Skeletal muscle satellite cell (primary cell): ENCODE data around the gene GATAD2B.
"Not testable (repeated sequence)": the region's sequence is repeated elsewhere in the genome, so short reads cannot be mapped to it uniquely, and the experiment has no call there.

Experiments used
- H3K27me3 ChIP-seq: 2 replicates; pipeline ENCODE4 v1.7.0; 2013; ENCODE audit warnings: low read length; ENCODE audit not compliant: control insufficient read depth, insufficient read depth
- H3K36me3 ChIP-seq: 2 replicates; pipeline ENCODE4 v1.7.0; 2013; ENCODE audit warnings: mild to moderate bottlenecking, control low read depth, low read length; ENCODE audit not compliant: insufficient read depth
- H3K4me1 ChIP-seq: 2 replicates; pipeline ENCODE4 v1.7.0; 2013; ENCODE audit warnings: low read length; ENCODE audit not compliant: control insufficient read depth, insufficient read depth
- H3K4me2 ChIP-seq: 2 replicates; pipeline ENCODE4 v1.7.0; 2013; ENCODE audit warnings: mild to moderate bottlenecking, low read length
- H3K4me3 ChIP-seq: 2 replicates; pipeline ENCODE4 v1.7.0; 2013; ENCODE audit warnings: low read length
- H3K9ac ChIP-seq: 2 replicates; pipeline ENCODE4 v1.7.0; 2013; ENCODE audit warnings: mild to moderate bottlenecking, low read depth, low read length, moderate library complexity
- H3K9me3 ChIP-seq: replicated peaks from 2 replicates; pipeline ENCODE4 v1.7.0; 2013; ENCODE audit warnings: mild to moderate bottlenecking, control low read depth, low read length

Gene GATAD2B

DNA sequence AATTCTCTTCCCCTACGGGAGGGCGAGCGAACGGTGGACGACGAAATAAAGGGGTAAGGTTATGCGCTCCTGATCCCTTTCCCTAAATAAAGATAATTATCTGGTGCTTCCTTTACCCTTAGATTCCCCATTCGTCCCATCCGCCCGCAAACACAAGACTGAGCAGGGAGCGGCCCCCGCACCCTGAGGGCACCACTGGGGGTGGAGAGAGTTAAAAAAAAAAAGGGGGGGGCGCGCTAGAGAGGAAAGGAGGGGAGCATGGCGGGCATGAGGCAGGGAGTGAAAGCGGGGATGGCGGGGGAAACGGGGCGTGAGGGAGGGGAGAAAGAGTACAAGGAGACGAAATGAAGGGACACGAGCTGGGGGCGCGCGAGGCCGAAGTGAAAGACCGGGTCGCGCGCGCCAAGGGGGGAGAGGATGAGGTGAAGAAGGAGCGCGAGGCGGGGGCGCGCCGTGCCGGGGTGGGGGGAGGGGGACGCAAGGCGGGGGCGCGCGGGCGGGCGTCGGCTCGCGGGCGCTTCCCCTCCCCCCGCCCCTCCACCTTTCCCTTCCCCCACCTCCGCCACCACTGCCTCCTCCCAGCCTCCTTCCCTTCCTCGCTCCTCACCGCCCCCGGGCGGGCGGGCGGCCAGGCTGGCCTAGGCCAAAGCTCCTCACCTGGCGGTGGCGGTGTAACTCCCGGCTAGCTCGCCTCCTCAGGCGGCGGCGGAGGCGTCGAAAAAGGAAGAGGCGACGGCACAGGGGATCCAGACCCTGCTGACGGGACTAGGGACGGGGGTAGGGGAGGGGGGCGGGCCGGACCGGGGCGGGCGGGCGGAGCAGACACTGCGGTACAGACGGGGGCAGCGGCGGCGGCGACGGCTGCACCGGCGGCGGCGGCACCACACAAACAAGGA is 448 bp downstream of the GATAD2B start:
- peak overlapping the region; percentile 78 for H3K4me3 ChIP-seq
- H3K9ac ChIP-seq = peak overlapping the region; percentile 74
- no peaks in the 10 kb centered on the region for H3K9me3 ChIP-seq
- H3K4me1 ChIP-seq = peaks cover 36% of the 10 kb centered on the region
- no peaks in the 10 kb centered on the region for H3K27me3 ChIP-seq
- peaks cover 4% of the 10 kb centered on the region for H3K36me3 ChIP-seq
- H3K4me2 ChIP-seq = peak overlapping the region; percentile 87

DNA sequence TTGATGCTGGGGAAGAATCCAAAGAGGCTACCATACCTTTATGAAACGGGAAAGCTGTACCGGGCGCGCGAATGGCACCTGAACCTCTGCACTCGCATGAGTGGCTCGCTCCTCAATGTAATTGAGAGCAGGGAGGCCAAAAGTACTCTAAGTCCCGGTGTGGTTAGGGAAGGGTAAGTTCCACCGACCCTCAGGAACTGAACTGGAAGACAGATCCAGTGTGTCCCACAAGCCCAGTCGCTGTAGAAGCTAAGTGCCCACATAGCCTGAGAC is 1.0 kb downstream of the GATAD2B start:
- Histone ChIP-seq H3K27me3 (no peaks in the 10 kb centered on the region), H3K36me3 (peaks cover 4% of the 10 kb centered on the region), H3K9ac (peak overlapping the region; percentile 74), H3K4me1 (peaks cover 36% of the 10 kb centered on the region), H3K4me2 (peak overlapping the region; percentile 87), H3K4me3 (peak overlapping the region; percentile 78), H3K9me3 (no peaks in the 10 kb centered on the region)

- H3K9me3 ChIP-seq = no peaks in the 10 kb centered on the region
- no peaks in the 10 kb centered on the region for H3K27me3 ChIP-seq
- peak overlapping the region; percentile 74 for H3K9ac ChIP-seq
- peaks cover 4% of the 10 kb centered on the region for H3K36me3 ChIP-seq
- peak overlapping the region; percentile 87 for H3K4me2 ChIP-seq
- H3K4me3 ChIP-seq = peak overlapping the region; percentile 78
- peaks cover 36% of the 10 kb centered on the region for H3K4me1 ChIP-seq
Observed at GRCh38 chr1:153921080-153921802, 1.5 kb downstream of the GATAD2B start.

DNA sequence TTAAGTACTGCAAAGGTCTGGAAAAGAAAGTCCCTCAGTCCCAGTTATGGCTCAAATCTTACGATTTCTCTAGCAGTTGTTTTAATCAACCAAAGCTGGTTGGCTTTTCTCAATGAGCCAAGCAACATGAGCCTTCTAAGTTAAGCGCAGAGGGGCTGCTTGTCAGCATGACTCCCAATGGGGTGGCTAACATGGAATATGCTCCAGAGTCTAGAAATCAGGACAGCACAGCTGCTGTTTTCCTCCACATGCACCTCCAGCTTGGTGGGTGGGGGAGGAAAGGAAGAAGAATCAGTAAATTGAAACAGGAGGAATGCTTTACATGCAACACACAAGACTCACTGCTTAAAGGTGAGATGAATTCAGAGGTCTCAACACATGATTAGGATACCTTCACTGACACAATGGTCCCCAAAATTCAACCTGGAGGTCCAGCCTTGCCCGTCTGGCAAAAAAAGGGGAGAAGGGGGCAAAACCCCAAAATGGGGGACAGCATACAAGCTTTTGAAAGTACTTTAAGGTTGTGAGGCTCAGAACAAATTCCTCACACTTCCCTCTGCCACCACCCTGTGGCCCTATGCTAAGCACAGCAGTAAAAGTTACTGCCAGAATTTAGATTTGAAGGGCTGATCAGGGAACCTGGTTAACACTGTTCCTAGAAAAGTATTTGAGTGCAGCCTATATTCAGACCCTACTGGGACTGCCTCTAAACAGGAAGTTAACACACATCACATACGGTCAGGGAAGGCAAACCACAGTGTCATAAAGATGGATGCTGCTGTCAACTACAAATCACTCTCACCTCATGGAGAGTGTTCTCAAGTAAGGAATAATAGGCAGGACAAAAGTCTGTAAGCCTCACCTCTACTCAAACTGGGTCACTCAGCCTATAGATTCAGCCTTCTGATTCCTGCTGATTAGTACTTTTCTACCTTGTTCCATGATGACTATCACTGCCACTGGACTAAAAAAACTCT is 2.6 kb downstream of the GATAD2B start:
- H3K4me2 ChIP-seq = peak overlapping the region; percentile 87
- H3K9me3 ChIP-seq = no peaks in the 10 kb centered on the region
- H3K36me3 ChIP-seq = peaks cover 4% of the 10 kb centered on the region
- peaks cover 36% of the 10 kb centered on the region for H3K4me1 ChIP-seq
- H3K4me3 ChIP-seq = peak overlapping the region; percentile 78
- no peaks in the 10 kb centered on the region for H3K27me3 ChIP-seq
- H3K9ac ChIP-seq = peak overlapping the region; percentile 2

GRCh38 chr1:153916297-153916696 is 6.5 kb downstream of the GATAD2B start:
- H3K4me2 ChIP-seq = no peak overlapping the region
- peaks cover 4% of the 10 kb centered on the region for H3K36me3 ChIP-seq
- H3K9ac ChIP-seq = no peak overlapping the region
- no peak overlapping the region for H3K4me3 ChIP-seq
- no peaks in the 10 kb centered on the region for H3K9me3 ChIP-seq
- peaks cover 21% of the 10 kb centered on the region for H3K4me1 ChIP-seq
- no peaks in the 10 kb centered on the region for H3K27me3 ChIP-seq

DNA sequence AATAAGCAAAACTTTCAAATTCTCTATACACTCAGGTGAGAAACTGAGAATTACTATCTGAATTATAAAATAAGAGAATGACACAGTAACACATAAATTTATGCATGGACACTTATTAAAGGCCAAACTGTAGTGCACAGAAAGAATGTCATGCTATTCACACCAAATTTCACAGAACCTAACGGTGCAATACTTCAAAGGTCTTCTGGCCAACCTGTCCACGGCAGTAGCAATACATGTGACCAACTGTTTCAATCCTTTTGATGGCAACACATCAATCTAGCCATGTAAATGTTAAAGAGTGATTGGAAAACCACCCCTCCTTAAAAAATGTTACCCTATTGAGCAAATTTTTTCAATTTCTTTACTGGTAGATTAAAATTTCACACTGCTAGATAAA is 10.4 kb downstream of the GATAD2B start:
- Histone ChIP-seq H3K9ac (no peak overlapping the region), H3K4me3 (no peak overlapping the region), H3K36me3 (no peaks in the 10 kb centered on the region), H3K27me3 (no peaks in the 10 kb centered on the region), H3K9me3 (no peaks in the 10 kb centered on the region), H3K4me2 (no peak overlapping the region), H3K4me1 (no peaks in the 10 kb centered on the region)

GRCh38 chr1:153910560-153910959 is 12.2 kb downstream of the GATAD2B start:
- H3K9ac ChIP-seq, H3K27me3 ChIP-seq, H3K4me3 ChIP-seq, H3K9me3 ChIP-seq, H3K36me3 ChIP-seq, H3K4me2 ChIP-seq, H3K4me1 ChIP-seq: not testable (repeated sequence)

DNA sequence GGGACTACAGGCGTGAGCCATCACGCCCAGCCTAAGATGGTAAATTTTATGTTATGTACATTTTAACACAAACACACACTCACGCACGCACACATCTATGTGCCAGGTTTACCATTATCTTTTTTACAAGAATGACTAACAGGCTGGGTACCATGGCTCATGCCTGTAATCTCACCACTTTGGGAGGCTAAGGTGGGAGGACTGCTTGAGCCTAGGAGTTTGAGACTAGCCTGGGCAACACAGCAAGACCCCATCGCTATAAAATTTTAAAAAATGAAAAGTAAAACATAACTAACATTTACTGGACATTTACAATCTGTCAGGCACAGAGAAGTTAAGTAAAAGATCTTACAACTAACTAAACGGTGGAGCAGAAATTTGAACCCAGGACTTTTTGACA is 14.7 kb downstream of the GATAD2B start:
- H3K4me3 ChIP-seq = no peak overlapping the region
- H3K4me2 ChIP-seq = no peak overlapping the region
- no peak overlapping the region for H3K9ac ChIP-seq
- no peaks in the 10 kb centered on the region for H3K9me3 ChIP-seq
- peaks cover 22% of the 10 kb centered on the region for H3K4me1 ChIP-seq
- H3K36me3 ChIP-seq = no peaks in the 10 kb centered on the region
- no peaks in the 10 kb centered on the region for H3K27me3 ChIP-seq

DNA sequence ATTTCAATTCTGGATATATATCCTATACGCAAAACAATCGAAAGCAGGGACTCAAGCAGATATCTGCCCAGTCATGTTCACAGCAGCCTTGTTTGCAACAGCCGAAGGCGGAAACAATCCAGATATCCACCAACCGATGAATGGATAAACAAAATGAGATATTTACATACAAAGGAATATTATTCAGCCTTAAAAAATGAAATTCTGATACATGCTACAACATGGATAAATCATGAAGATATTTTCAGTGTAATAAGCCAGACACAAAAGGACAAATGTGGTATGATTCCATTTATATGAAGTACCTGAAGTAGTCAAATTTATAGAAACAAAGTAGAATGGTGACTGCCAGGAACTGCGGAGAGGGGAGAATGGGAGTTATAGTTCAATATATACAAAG is 15.6 kb downstream of the GATAD2B start:
- Histone ChIP-seq H3K9me3 (no peaks in the 10 kb centered on the region), H3K4me2 (no peak overlapping the region), H3K4me1 (peaks cover 22% of the 10 kb centered on the region), H3K4me3 (no peak overlapping the region), H3K27me3 (no peaks in the 10 kb centered on the region), H3K36me3 (no peaks in the 10 kb centered on the region), H3K9ac (no peak overlapping the region)

DNA sequence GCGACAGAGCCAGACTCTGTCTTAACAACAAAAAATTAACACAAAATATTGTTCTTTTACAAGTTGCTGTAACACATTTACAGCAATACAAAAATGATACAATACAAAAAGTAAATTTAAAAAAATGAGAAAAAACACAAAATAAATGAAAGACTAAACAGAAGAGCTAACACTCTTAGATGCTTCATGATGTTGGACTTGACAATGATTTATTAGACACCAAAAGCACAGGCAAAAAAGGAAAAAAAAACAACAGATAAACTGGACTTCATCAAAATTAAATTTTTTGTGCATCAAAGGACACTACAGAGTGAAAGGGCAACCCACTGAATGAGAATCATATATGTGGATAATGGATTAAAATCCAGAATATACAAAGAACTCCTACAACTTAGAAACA is 16.4 kb downstream of the GATAD2B start:
- H3K4me3 ChIP-seq = no peak overlapping the region
- H3K27me3 ChIP-seq = no peaks in the 10 kb centered on the region
- no peak overlapping the region for H3K4me2 ChIP-seq
- no peaks in the 10 kb centered on the region for H3K9me3 ChIP-seq
- no peaks in the 10 kb centered on the region for H3K36me3 ChIP-seq
- H3K9ac ChIP-seq = no peak overlapping the region
- H3K4me1 ChIP-seq = peaks cover 22% of the 10 kb centered on the region

DNA sequence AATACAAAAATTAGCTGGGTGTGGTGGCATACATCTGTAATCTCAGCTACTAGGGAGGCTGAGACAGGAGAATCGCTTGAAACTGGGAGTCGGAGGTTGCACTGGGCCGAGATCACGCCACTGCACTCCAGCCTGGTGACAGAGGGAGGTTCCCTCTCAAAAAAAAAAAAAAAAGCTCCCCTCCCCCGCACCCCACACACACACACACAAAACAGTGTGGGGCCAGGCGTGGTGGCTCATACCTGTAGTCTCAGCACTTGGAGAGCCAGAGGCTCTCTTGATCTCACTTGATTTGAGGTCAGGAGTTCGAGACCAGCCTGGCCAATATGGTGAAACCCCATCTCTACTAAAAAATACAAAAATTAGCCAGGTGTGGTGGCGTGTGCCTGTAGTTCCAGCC is 16.9 kb downstream of the GATAD2B start:
- H3K4me2 ChIP-seq, H3K9me3 ChIP-seq, H3K36me3 ChIP-seq, H3K9ac ChIP-seq, H3K27me3 ChIP-seq, H3K4me3 ChIP-seq: not testable (repeated sequence)
- H3K4me1 ChIP-seq = peaks cover 22% of the 10 kb centered on the region
